Measurements from ENCODE around the gene SCN4B. TPM values are rescaled to one million over a fixed set of nuclear protein-coding genes. Genes with fewer than 3 reads are reported as not detected.

The SCN4B gene
- total RNA-seq, 1 donor from 2014 or later, result 0.42 TPM

- Mint-ChIP-seq H3K27ac (ENCODE audit: unreplicated experiment) (no peak overlapping the region), H3K27me3 (ENCODE audit: low read depth) (peaks cover 28% of the 10 kb centered on the region)
- TF ChIP-seq, protein P1, sequence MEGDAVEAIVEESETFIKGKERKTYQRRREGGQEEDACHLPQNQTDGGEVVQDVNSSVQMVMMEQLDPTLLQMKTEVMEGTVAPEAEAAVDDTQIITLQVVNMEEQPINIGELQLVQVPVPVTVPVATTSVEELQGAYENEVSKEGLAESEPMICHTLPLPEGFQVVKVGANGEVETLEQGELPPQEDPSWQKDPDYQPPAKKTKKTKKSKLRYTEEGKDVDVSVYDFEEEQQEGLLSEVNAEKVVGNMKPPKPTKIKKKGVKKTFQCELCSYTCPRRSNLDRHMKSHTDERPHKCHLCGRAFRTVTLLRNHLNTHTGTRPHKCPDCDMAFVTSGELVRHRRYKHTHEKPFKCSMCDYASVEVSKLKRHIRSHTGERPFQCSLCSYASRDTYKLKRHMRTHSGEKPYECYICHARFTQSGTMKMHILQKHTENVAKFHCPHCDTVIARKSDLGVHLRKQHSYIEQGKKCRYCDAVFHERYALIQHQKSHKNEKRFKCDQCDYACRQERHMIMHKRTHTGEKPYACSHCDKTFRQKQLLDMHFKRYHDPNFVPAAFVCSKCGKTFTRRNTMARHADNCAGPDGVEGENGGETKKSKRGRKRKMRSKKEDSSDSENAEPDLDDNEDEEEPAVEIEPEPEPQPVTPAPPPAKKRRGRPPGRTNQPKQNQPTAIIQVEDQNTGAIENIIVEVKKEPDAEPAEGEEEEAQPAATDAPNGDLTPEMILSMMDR (IDR thresholded peaks at IDR 0.05), result no peak
Measured at GRCh38 chr11:118128721-118129470, 23.7 kb downstream of the SCN4B start.

DNA sequence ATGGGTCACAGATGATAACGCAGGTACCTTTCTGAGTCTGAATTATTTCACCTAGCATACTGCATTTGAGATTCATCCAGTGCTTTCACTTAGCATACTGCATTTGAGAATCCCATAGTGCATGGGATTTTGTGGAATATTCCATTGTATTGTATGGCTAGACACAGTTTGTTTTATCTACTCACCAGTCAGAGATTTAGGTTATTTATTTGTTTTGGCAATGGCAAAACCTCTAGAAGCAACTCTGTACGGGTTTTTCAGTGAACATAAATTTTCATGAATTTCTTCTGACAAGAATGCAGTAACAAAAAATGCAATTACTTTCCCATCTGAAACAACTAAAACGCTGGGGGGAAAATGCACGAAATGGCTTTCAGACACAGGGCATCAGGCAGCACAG lies 24.3 kb downstream of the SCN4B start:
- Mint-ChIP-seq H3K36me3 (ENCODE audit: low read depth) (no peaks in the 10 kb centered on the region), H3K4me3 (ENCODE audit: unreplicated experiment) (no peak overlapping the region), H3K27ac (ENCODE audit: unreplicated experiment) (no peak overlapping the region), H3K9me3 (ENCODE audit: low read depth) (no peaks in the 10 kb centered on the region), H3K4me1 (ENCODE audit: low read depth) (peaks cover 7% of the 10 kb centered on the region), H3K27me3 (ENCODE audit: low read depth) (peaks cover 26% of the 10 kb centered on the region)
- no peak for DNase-seq (ENCODE audit: low spot score)
- TF ChIP-seq, protein P1 (IDR thresholded peaks at IDR 0.05), result no peak

More at GRCh38 chr11:118128721-118129470, 23.7 kb downstream of the SCN4B start:
- H3K4me3 Mint-ChIP-seq (ENCODE audit: unreplicated experiment), result no peak overlapping the region
- DNase-seq (ENCODE audit: low spot score), result no peak
- H3K36me3 Mint-ChIP-seq (ENCODE audit: low read depth), result no peaks in the 10 kb centered on the region
- no peaks in the 10 kb centered on the region for H3K9me3 Mint-ChIP-seq (ENCODE audit: low read depth)
- peaks cover 7% of the 10 kb centered on the region for H3K4me1 Mint-ChIP-seq (ENCODE audit: low read depth)

- no peaks in the 10 kb centered on the region for H3K9me3 Mint-ChIP-seq (ENCODE audit: low read depth)
- peaks cover 26% of the 10 kb centered on the region for H3K27me3 Mint-ChIP-seq (ENCODE audit: low read depth)
- H3K36me3 Mint-ChIP-seq (ENCODE audit: low read depth), result no peaks in the 10 kb centered on the region
- peaks cover 7% of the 10 kb centered on the region for H3K4me1 Mint-ChIP-seq (ENCODE audit: low read depth)
- no peak overlapping the region for H3K27ac Mint-ChIP-seq (ENCODE audit: unreplicated experiment)
- H3K4me3 Mint-ChIP-seq (ENCODE audit: unreplicated experiment), result no peak overlapping the region
- TF ChIP-seq, protein P1 (IDR thresholded peaks at IDR 0.05), result no peak
- DNase-seq (ENCODE audit: low spot score), result peak; percentile 6
Measured at GRCh38 chr11:118126082-118126838, 26.4 kb downstream of the SCN4B start.

- peak; percentile 36 for DNase-seq (ENCODE audit: low spot score)
- TF ChIP-seq, protein P1 (IDR thresholded peaks at IDR 0.05), result no peak
- Mint-ChIP-seq H3K27ac (ENCODE audit: unreplicated experiment) (no peak overlapping the region), H3K4me1 (ENCODE audit: low read depth) (peaks cover 7% of the 10 kb centered on the region), H3K36me3 (ENCODE audit: low read depth) (peaks cover 3% of the 10 kb centered on the region), H3K27me3 (ENCODE audit: low read depth) (peaks cover 21% of the 10 kb centered on the region), H3K9me3 (ENCODE audit: low read depth) (peaks cover 6% of the 10 kb centered on the region), H3K4me3 (ENCODE audit: unreplicated experiment) (no peak overlapping the region)
Measured at GRCh38 chr11:118124929-118125535, 27.6 kb downstream of the SCN4B start.

GRCh38 chr11:118120793-118121192 lies 31.8 kb downstream of the SCN4B start:
- Mint-ChIP-seq H3K36me3 (ENCODE audit: low read depth) (peaks cover 3% of the 10 kb centered on the region), H3K4me3 (ENCODE audit: unreplicated experiment) (no peak overlapping the region), H3K4me1 (ENCODE audit: low read depth) (no peaks in the 10 kb centered on the region), H3K9me3 (ENCODE audit: low read depth) (peaks cover 6% of the 10 kb centered on the region), H3K27me3 (ENCODE audit: low read depth) (peaks cover 27% of the 10 kb centered on the region), H3K27ac (ENCODE audit: unreplicated experiment) (no peak overlapping the region)
- no peak for DNase-seq (ENCODE audit: low spot score)
- TF ChIP-seq, protein P1 (IDR thresholded peaks at IDR 0.05), result no peak

All from chondrocyte (in vitro differentiated cells).